Measurements from ENCODE around the gene ZBTB14. TPM values are rescaled to one million over a fixed set of nuclear protein-coding genes. Genes with fewer than 3 reads are reported as not detected.

ZBTB14 gene
- total RNA-seq, 2 experiments from 2014 or later = 22.9 to 24.2 TPM

GRCh38 chr18:5285326-5285725, 10.2 kb downstream of the ZBTB14 start:
- Mint-ChIP-seq H3K4me1 (ENCODE audit: low read depth) (peaks cover 9% of the 10 kb centered on the region), H3K4me3 (no peak overlapping the region), H3K27me3 (ENCODE audit: low read depth) (no peaks in the 10 kb centered on the region), H3K36me3 (ENCODE audit: low read depth) (peaks cover 24% of the 10 kb centered on the region), H3K9me3 (ENCODE audit: insufficient read depth) (no peaks in the 10 kb centered on the region), H3K27ac (no peak overlapping the region)
- CTCF ChIA-PET = no interaction called here
- POLR2A ChIA-PET = interaction anchor here (1.0 kb wide), 1 partner anchor 47 kb away, joined by 3 read pairs; no protein-coding TSS in a partner anchor
- ATAC-seq (no peak), DNase-seq (no peak)

GRCh38 chr18:5284808-5285207, 10.7 kb downstream of the ZBTB14 start:
- ChIA-PET POLR2A (interaction anchor here (1.0 kb wide), 1 partner anchor 47 kb away, joined by 3 read pairs; no protein-coding TSS in a partner anchor), CTCF (no interaction called here)
- H3K4me1 Mint-ChIP-seq (ENCODE audit: low read depth) = peaks cover 9% of the 10 kb centered on the region
- no peak overlapping the region for H3K4me3 Mint-ChIP-seq
- DNase-seq (no peak), ATAC-seq (no peak)
- H3K27me3 Mint-ChIP-seq (ENCODE audit: low read depth) = no peaks in the 10 kb centered on the region
- peaks cover 19% of the 10 kb centered on the region for H3K36me3 Mint-ChIP-seq (ENCODE audit: low read depth)
- H3K27ac Mint-ChIP-seq = no peak overlapping the region
- no peaks in the 10 kb centered on the region for H3K9me3 Mint-ChIP-seq (ENCODE audit: insufficient read depth)

GRCh38 chr18:5282770-5283169, 12.8 kb downstream of the ZBTB14 start:
- H3K36me3 Mint-ChIP-seq (ENCODE audit: low read depth) = peaks cover 9% of the 10 kb centered on the region
- H3K27ac Mint-ChIP-seq = no peak overlapping the region
- POLR2A ChIA-PET = interaction anchor here (1.8 kb wide), 1 partner anchor 12 kb away, joined by 10 read pairs; the partner anchor contains the start of gene ZBTB14
- H3K27me3 Mint-ChIP-seq (ENCODE audit: low read depth) = no peaks in the 10 kb centered on the region
- peaks cover 9% of the 10 kb centered on the region for H3K4me1 Mint-ChIP-seq (ENCODE audit: low read depth)
- H3K9me3 Mint-ChIP-seq (ENCODE audit: insufficient read depth) = peaks cover 7% of the 10 kb centered on the region
- CTCF ChIA-PET = no interaction called here
- H3K4me3 Mint-ChIP-seq = no peak overlapping the region
- ATAC-seq (no peak), DNase-seq (no peak)

GRCh38 chr18:5276947-5277346, 18.6 kb downstream of the ZBTB14 start:
- H3K4me3 Mint-ChIP-seq = no peak overlapping the region
- H3K4me1 Mint-ChIP-seq (ENCODE audit: low read depth) = no peaks in the 10 kb centered on the region
- CTCF ChIA-PET = no interaction called here
- no peak for DNase-seq
- ATAC-seq = no peak
- H3K9me3 Mint-ChIP-seq (ENCODE audit: insufficient read depth) = peaks cover 7% of the 10 kb centered on the region
- H3K27me3 Mint-ChIP-seq (ENCODE audit: low read depth) = peaks cover 2% of the 10 kb centered on the region
- POLR2A ChIA-PET = no interaction called here
- H3K36me3 Mint-ChIP-seq (ENCODE audit: low read depth) = no peaks in the 10 kb centered on the region
- H3K27ac Mint-ChIP-seq = no peak overlapping the region

- peaks cover 7% of the 10 kb centered on the region for H3K9me3 Mint-ChIP-seq (ENCODE audit: insufficient read depth)
- no peak overlapping the region for H3K27ac Mint-ChIP-seq
- no peaks in the 10 kb centered on the region for H3K36me3 Mint-ChIP-seq (ENCODE audit: low read depth)
- no peak for ATAC-seq
- H3K27me3 Mint-ChIP-seq (ENCODE audit: low read depth) = peaks cover 2% of the 10 kb centered on the region
- CTCF ChIA-PET = no interaction called here
- no peaks in the 10 kb centered on the region for H3K4me1 Mint-ChIP-seq (ENCODE audit: low read depth)
- DNase-seq = no peak
- POLR2A ChIA-PET = no interaction called here
- no peak overlapping the region for H3K4me3 Mint-ChIP-seq
These were observed 19.7 kb downstream of the ZBTB14 start for GRCh38 chr18:5275872-5276271.

GRCh38 chr18:5268874-5269273, 26.7 kb downstream of the ZBTB14 start:
- Mint-ChIP-seq H3K27ac (no peak overlapping the region), H3K4me3 (no peak overlapping the region), H3K27me3 (ENCODE audit: low read depth) (peaks cover 5% of the 10 kb centered on the region), H3K9me3 (ENCODE audit: insufficient read depth) (peaks cover 17% of the 10 kb centered on the region), H3K36me3 (ENCODE audit: low read depth) (no peaks in the 10 kb centered on the region), H3K4me1 (ENCODE audit: low read depth) (no peaks in the 10 kb centered on the region)
- POLR2A ChIA-PET = no interaction called here
- no peak for ATAC-seq
- CTCF ChIA-PET = no interaction called here
- DNase-seq = no peak

GRCh38 chr18:5266721-5267120, 28.8 kb downstream of the ZBTB14 start:
- H3K36me3 Mint-ChIP-seq (ENCODE audit: low read depth) = no peaks in the 10 kb centered on the region
- POLR2A ChIA-PET = no interaction called here
- DNase-seq = no peak
- CTCF ChIA-PET = no interaction called here
- H3K4me1 Mint-ChIP-seq (ENCODE audit: low read depth) = no peaks in the 10 kb centered on the region
- H3K27me3 Mint-ChIP-seq (ENCODE audit: low read depth) = peaks cover 3% of the 10 kb centered on the region
- no peak for ATAC-seq
- no peak overlapping the region for H3K27ac Mint-ChIP-seq
- no peak overlapping the region for H3K4me3 Mint-ChIP-seq
- H3K9me3 Mint-ChIP-seq (ENCODE audit: insufficient read depth) = peaks cover 19% of the 10 kb centered on the region

GRCh38 chr18:5253910-5254309, 41.6 kb downstream of the ZBTB14 start:
- no peak for ATAC-seq
- H3K4me1 Mint-ChIP-seq (ENCODE audit: low read depth) = no peaks in the 10 kb centered on the region
- CTCF ChIA-PET = no interaction called here

GRCh38 chr18:5251117-5251516, 44.4 kb downstream of the ZBTB14 start:
- no peaks in the 10 kb centered on the region for H3K27me3 Mint-ChIP-seq (ENCODE audit: low read depth)
- no peaks in the 10 kb centered on the region for H3K4me1 Mint-ChIP-seq (ENCODE audit: low read depth)
- H3K36me3 Mint-ChIP-seq (ENCODE audit: low read depth) = no peaks in the 10 kb centered on the region
- no peaks in the 10 kb centered on the region for H3K9me3 Mint-ChIP-seq (ENCODE audit: insufficient read depth)
- ATAC-seq (no peak), DNase-seq (no peak)
- no peak overlapping the region for H3K4me3 Mint-ChIP-seq
- no peak overlapping the region for H3K27ac Mint-ChIP-seq
- ChIA-PET POLR2A (no interaction called here), CTCF (no interaction called here)

More at GRCh38 chr18:5253910-5254309, 41.6 kb downstream of the ZBTB14 start:
- H3K9me3 Mint-ChIP-seq (ENCODE audit: insufficient read depth) = no peaks in the 10 kb centered on the region
- H3K36me3 Mint-ChIP-seq (ENCODE audit: low read depth) = no peaks in the 10 kb centered on the region
- no peak overlapping the region for H3K4me3 Mint-ChIP-seq
- no peak overlapping the region for H3K27ac Mint-ChIP-seq
- DNase-seq = no peak
- no peaks in the 10 kb centered on the region for H3K27me3 Mint-ChIP-seq (ENCODE audit: low read depth)
- POLR2A ChIA-PET = no interaction called here

GRCh38 chr18:5250603-5251002, 44.9 kb downstream of the ZBTB14 start:
- Mint-ChIP-seq H3K4me1 (ENCODE audit: low read depth) (no peaks in the 10 kb centered on the region), H3K27ac (no peak overlapping the region), H3K36me3 (ENCODE audit: low read depth) (no peaks in the 10 kb centered on the region), H3K4me3 (no peak overlapping the region), H3K27me3 (ENCODE audit: low read depth) (no peaks in the 10 kb centered on the region), H3K9me3 (ENCODE audit: insufficient read depth) (no peaks in the 10 kb centered on the region)
- ATAC-seq = no peak
- no peak for DNase-seq
- POLR2A ChIA-PET = no interaction called here
- CTCF ChIA-PET = interaction anchor here (1.4 kb wide), 1 partner anchor 14 kb away, joined by 4 read pairs; no protein-coding TSS in a partner anchor

- no peak for ATAC-seq
- Mint-ChIP-seq H3K27ac (no peak overlapping the region), H3K27me3 (ENCODE audit: low read depth) (no peaks in the 10 kb centered on the region), H3K4me3 (no peak overlapping the region), H3K36me3 (ENCODE audit: low read depth) (peaks cover 31% of the 10 kb centered on the region), H3K4me1 (ENCODE audit: low read depth) (peaks cover 15% of the 10 kb centered on the region), H3K9me3 (ENCODE audit: insufficient read depth) (no peaks in the 10 kb centered on the region)
- CTCF ChIA-PET = no interaction called here
- no peak for DNase-seq
- POLR2A ChIA-PET = no interaction called here
These were observed 50.6 kb downstream of the ZBTB14 start for GRCh38 chr18:5244941-5245340.

GRCh38 chr18:5239447-5239846, 56.1 kb downstream of the ZBTB14 start:
- no peak for ATAC-seq
- H3K4me3 Mint-ChIP-seq = peak overlapping the region; percentile 93
- H3K36me3 Mint-ChIP-seq (ENCODE audit: low read depth) = peaks cover 39% of the 10 kb centered on the region
- H3K27ac Mint-ChIP-seq = no peak overlapping the region
- no peaks in the 10 kb centered on the region for H3K27me3 Mint-ChIP-seq (ENCODE audit: low read depth)
- no peaks in the 10 kb centered on the region for H3K9me3 Mint-ChIP-seq (ENCODE audit: insufficient read depth)
- peaks cover 36% of the 10 kb centered on the region for H3K4me1 Mint-ChIP-seq (ENCODE audit: low read depth)
- ChIA-PET POLR2A (interaction anchor here (6.6 kb wide), 1 partner anchor 56 kb away, joined by 176 read pairs; the partner anchor contains the start of gene ZBTB14), CTCF (interaction anchor here (4.5 kb wide), 1 partner anchor 56 kb away, joined by 40 read pairs; the partner anchor contains the start of gene ZBTB14)
- no peak for DNase-seq

Measured in activated CD8-positive, alpha-beta T cell treated with anti-CD3 and anti-CD28 coated beads, Interleukin-2, amount 10 ng/mL, durations not matched to agents 7 days and 5 days (primary cell).